Lung microvascular endothelial cell (primary cell): ENCODE measurements around the gene CNNM1. TPM values are rescaled to one million over a fixed set of nuclear protein-coding genes. Genes with fewer than 3 reads are reported as not detected.

Experiments used
- DNase-seq, 2 donors: peaks; one replicate each; pipeline versions ENCODE4 v3.0.0 to v3.0.0-alpha.2; 2010; ENCODE audit warnings: low read depth in 2 of 2
- total RNA-seq: library from RNA; depleted of rRNA; stranded (reverse); fragments of >200 nt; gene quantifications from 2 replicates; pipeline ENCODE4 v1.2.1, GENCODE V29; 2014

Gene CNNM1
- not detected in 2 replicates for total RNA-seq

GRCh38 chr10:99329304-99329553 lies at the start of gene CNNM1:
CNNM1 (plus strand) TSS chr10:99329356; CDS start chr10:99329388, 32 bp downstream.
- DNase-seq, result peak in 1 of 2 donors; percentile 7

GRCh38 chr10:99279626-99280111 lies 49.5 kb upstream of the CNNM1 start:
- DNase-seq, result no peak

- DNase-seq, result no peak
Observed at GRCh38 chr10:99280472-99280871, 48.7 kb upstream of the CNNM1 start.

GRCh38 chr10:99285881-99286280 lies 43.3 kb upstream of the CNNM1 start:
- no peak for DNase-seq

GRCh38 chr10:99290306-99290705 lies 38.9 kb upstream of the CNNM1 start:
- no peak for DNase-seq

- no peak for DNase-seq
Observed at GRCh38 chr10:99292159-99292558, 37.0 kb upstream of the CNNM1 start.

- DNase-seq, result no peak
Observed at GRCh38 chr10:99296605-99297004, 32.6 kb upstream of the CNNM1 start.

GRCh38 chr10:99297033-99297432 lies 32.1 kb upstream of the CNNM1 start:
- no peak for DNase-seq

- DNase-seq, result no peak
Observed at GRCh38 chr10:99303899-99304861, 25.0 kb upstream of the CNNM1 start.

GRCh38 chr10:99304862-99305229 lies 24.3 kb upstream of the CNNM1 start:
- DNase-seq, result no peak

GRCh38 chr10:99312501-99312900 lies 16.7 kb upstream of the CNNM1 start:
- no peak for DNase-seq

GRCh38 chr10:99315853-99316252 lies 13.3 kb upstream of the CNNM1 start:
- no peak for DNase-seq

- no peak for DNase-seq
Observed at GRCh38 chr10:99316374-99316773, 12.8 kb upstream of the CNNM1 start.

- DNase-seq, result no peak
Observed at GRCh38 chr10:99318048-99318447, 11.1 kb upstream of the CNNM1 start.

GRCh38 chr10:99318475-99318874 lies 10.7 kb upstream of the CNNM1 start:
- no peak for DNase-seq

- DNase-seq, result no peak
Observed at GRCh38 chr10:99325281-99325680, 3.9 kb upstream of the CNNM1 start.

GRCh38 chr10:99326871-99327270 lies 2.3 kb upstream of the CNNM1 start:
- no peak for DNase-seq

- DNase-seq, result no peak
Observed at GRCh38 chr10:99328579-99329303, 415 bp upstream of the CNNM1 start.

GRCh38 chr10:99329554-99330346 lies 594 bp downstream of the CNNM1 start:
- DNase-seq, result peak; percentile 6 to 14

- DNase-seq, result no peak
Observed at GRCh38 chr10:99330347-99330924, 1.3 kb downstream of the CNNM1 start.

- peak in 1 of 2 donors; percentile 8 for DNase-seq
Observed at GRCh38 chr10:99331207-99331803, 2.1 kb downstream of the CNNM1 start.
